Ishikawa (cell line): ENCODE results near the gene ACMSD.

Experiments
- CEBPB ChIP-seq: IDR thresholded peaks from 2 replicates; pipeline ENCODE4 v1.6.1; 2012
- EP300 ChIP-seq: IDR thresholded peaks from 2 replicates; pipeline ENCODE4 v1.6.1; 2012; ENCODE audit warnings: borderline replicate concordance
- FOXM1 ChIP-seq: IDR thresholded peaks from 2 replicates; pipeline ENCODE4 v1.6.1; 2012; ENCODE audit warnings: low read depth, borderline replicate concordance
- NFIC ChIP-seq: IDR thresholded peaks from 2 replicates; pipeline ENCODE4 v1.6.1; 2012
- RAD21 ChIP-seq: IDR thresholded peaks from 2 replicates; pipeline ENCODE4 v1.6.1; 2012; ENCODE audit warnings: low read depth
- TAF1 ChIP-seq: IDR thresholded peaks from 2 replicates; pipeline ENCODE4 v1.6.1; 2012; ENCODE audit warnings: low read depth, mild to moderate bottlenecking
- TEAD4 ChIP-seq: IDR thresholded peaks from 2 replicates; pipeline ENCODE4 v1.6.1; 2012
- YY1 ChIP-seq: IDR thresholded peaks from 2 replicates; pipeline ENCODE4 v1.6.1; 2012; ENCODE audit warnings: low read depth
- ZBTB7A ChIP-seq: IDR thresholded peaks from 2 replicates; pipeline ENCODE4 v1.6.1; 2012; ENCODE audit warnings: low read depth
- TF ChIP-seq, protein P1 (sequence below): IDR thresholded peaks from 2 replicates; pipeline ENCODE4 v1.6.1; 2012; ENCODE audit warnings: low read depth, mild to moderate bottlenecking
- TF ChIP-seq, protein P2 (sequence below): IDR thresholded peaks from 2 replicates; pipeline ENCODE4 v1.6.1; 2012

DNA sequence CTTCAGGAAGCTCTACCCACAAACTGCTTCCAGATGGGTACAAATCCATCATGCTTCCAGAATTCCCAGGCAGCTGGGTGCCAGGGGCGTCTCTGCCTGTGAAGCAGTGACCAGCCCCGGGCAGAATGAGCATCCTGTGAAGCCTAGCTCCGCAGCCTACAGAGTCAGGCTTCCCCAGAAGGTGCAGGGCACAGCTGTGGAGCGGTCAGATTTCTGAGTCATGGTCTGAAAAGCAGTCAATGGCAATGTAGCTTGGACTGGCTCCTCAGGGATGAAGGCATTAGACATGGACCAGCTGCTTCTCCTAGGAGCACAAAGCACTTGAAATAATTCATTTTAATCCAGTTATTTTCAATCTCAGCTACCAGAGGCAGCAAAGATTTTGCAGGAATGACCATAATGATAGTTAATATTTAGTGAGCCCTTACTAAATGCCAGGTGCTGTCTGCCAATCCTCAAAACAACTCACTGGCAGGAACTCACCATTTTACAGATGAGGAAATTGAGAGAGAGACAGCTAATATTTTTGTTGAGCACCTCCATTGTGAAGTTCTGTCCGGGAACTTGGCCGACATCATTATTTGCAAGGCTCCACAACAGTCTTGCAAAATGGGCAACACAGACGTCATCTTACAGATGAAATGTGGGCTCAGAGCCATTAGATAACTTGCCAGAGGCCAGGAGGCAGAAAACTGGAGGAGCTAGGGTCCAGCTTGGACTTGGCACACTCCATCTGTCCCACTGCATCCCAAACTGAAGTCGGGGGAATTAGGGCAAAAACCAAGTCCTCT lies 31.7 kb downstream of the ACMSD start:
- no peak for TF ChIP-seq CEBPB
- TF ChIP-seq, protein P1, sequence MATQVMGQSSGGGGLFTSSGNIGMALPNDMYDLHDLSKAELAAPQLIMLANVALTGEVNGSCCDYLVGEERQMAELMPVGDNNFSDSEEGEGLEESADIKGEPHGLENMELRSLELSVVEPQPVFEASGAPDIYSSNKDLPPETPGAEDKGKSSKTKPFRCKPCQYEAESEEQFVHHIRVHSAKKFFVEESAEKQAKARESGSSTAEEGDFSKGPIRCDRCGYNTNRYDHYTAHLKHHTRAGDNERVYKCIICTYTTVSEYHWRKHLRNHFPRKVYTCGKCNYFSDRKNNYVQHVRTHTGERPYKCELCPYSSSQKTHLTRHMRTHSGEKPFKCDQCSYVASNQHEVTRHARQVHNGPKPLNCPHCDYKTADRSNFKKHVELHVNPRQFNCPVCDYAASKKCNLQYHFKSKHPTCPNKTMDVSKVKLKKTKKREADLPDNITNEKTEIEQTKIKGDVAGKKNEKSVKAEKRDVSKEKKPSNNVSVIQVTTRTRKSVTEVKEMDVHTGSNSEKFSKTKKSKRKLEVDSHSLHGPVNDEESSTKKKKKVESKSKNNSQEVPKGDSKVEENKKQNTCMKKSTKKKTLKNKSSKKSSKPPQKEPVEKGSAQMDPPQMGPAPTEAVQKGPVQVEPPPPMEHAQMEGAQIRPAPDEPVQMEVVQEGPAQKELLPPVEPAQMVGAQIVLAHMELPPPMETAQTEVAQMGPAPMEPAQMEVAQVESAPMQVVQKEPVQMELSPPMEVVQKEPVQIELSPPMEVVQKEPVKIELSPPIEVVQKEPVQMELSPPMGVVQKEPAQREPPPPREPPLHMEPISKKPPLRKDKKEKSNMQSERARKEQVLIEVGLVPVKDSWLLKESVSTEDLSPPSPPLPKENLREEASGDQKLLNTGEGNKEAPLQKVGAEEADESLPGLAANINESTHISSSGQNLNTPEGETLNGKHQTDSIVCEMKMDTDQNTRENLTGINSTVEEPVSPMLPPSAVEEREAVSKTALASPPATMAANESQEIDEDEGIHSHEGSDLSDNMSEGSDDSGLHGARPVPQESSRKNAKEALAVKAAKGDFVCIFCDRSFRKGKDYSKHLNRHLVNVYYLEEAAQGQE = no peak
- no peak for TF ChIP-seq RAD21
- no peak for TF ChIP-seq ZBTB7A
- TF ChIP-seq EP300 = no peak
- no peak for TF ChIP-seq NFIC
- TF ChIP-seq, protein P2, sequence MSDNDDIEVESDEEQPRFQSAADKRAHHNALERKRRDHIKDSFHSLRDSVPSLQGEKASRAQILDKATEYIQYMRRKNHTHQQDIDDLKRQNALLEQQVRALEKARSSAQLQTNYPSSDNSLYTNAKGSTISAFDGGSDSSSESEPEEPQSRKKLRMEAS = no peak
- TF ChIP-seq FOXM1 = no peak
- no peak for TF ChIP-seq YY1
- TF ChIP-seq TAF1 = no peak
- no peak for TF ChIP-seq TEAD4
